GM21737 (cell line): Measurements from ENCODE around the gene TRPC6.
"Not testable (repeated sequence)": the region's sequence is repeated elsewhere in the genome, so short reads cannot be mapped to it uniquely, and the experiment has no call there.

Experiments
- ATAC-seq: cut with Tn5 transposase; IDR thresholded peaks from one replicate; pipeline ENCODE4 v1.9.1; 2021; ENCODE audit warnings: mild to moderate bottlenecking, moderate library complexity; ENCODE audit not compliant: unreplicated experiment

Gene TRPC6

GRCh38 chr11:101456812-101457211 is 127.0 kb downstream of the TRPC6 start:
- no peak for ATAC-seq

DNA sequence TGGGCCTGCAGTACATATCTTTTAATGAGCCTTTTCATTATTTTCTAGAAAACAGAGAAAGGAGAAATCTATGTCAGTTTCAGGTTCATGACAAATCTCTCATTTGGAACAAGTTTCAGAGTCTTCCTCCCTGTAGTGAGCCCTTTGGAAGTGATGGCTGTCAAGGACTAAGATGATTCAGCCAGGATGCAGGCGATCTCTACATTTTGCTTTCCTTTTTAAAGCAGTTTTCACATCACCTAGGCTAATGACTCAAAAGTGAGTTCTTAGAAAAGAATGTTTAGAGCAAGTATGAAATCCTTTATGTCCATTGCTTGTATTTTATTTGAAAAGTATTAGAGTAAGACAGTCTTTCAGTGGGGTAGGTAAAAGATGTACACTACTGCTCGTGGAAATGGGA is 130.1 kb downstream of the TRPC6 start:
- ATAC-seq: no peak

- ATAC-seq: no peak
Observed at GRCh38 chr11:101448881-101449442, 134.8 kb downstream of the TRPC6 start.

DNA sequence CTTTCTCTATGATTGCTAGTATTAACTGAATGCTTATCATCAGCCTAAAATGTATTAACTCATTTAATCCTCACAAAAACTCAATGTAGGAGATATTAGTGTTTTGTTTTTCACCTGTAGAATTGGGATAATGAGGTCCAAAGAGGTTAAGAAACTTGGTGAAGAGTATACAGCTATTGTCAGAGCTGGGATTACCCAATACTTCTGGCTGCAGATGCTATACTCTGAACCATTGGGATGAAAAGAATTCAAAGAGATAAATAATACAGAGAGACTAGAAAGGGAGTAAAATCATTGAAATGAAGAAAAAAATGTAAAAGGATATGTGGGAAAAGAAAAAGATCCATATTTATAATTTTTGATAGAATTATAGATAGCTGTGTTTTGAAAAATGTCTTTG is 137.1 kb downstream of the TRPC6 start:
- ATAC-seq: no peak

- ATAC-seq: no peak
Observed at GRCh38 chr11:101446238-101446637, 137.6 kb downstream of the TRPC6 start.

- no peak for ATAC-seq
Observed at GRCh38 chr11:101445761-101446160, 138.0 kb downstream of the TRPC6 start.

DNA sequence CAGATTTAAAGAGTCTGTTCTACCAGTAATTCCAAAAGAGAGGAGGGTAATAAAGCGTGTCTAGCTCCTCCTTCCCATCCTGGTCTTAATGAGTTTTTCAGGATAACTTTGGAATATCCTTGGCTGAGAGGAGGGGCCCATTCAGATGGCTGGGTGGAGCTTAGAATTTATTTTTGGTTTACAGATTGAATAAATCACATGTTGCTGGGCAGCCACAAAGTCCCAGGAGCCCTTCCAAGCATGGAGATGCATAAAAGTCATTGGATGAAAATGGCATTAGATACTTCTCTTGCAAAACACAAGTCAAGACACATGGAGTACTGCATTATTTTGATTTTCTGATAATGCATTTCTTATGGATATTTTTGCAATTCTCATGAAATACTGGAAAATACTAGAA is 139.0 kb downstream of the TRPC6 start:
- no peak for ATAC-seq

DNA sequence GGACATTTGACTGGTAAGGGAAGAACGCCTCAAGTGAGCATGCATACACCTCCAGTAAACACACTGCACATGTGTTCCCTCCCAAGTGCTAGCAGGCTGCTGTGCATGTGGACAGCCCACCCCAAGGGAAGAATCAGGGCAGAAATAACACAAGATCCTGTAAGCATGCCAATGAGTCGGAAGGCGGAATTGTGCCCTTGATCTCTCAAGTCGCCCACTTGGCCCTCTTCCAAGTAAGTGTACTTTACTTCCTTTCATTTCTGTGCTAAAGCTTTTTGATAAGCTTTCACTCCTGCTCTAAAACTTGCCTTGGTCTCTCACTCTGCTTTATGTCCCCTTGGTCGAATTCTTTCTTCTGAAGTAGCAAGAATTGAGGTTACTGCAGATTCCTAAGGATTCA is 139.6 kb downstream of the TRPC6 start:
- ATAC-seq: no peak

- ATAC-seq: no peak
Observed at GRCh38 chr11:101442936-101443521, 140.8 kb downstream of the TRPC6 start.

DNA sequence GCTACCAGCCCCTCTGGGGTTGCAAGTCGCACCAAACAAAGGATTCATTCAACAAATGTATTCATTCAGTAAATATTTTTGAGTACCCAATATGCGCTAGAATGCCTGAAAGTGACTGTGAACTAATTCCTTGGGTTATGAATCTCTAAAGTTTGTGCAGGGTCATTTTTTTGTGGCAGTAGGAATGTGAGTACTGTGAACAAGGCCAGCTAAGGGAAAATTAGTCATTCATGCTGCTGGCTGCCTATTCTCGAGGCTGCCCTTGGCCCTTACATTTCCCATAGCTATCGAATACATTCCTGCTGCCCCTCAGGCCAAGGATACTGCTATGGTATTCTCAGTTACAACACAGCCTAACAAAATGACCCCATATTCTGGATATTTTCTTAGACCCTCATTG is 141.6 kb downstream of the TRPC6 start:
- no peak for ATAC-seq

GRCh38 chr11:101441747-101442146 is 142.1 kb downstream of the TRPC6 start:
- no peak for ATAC-seq

- ATAC-seq: no peak
Observed at GRCh38 chr11:101439488-101439887, 144.3 kb downstream of the TRPC6 start.

GRCh38 chr11:101438708-101439107 is 145.1 kb downstream of the TRPC6 start:
- not testable (repeated sequence) for ATAC-seq

DNA sequence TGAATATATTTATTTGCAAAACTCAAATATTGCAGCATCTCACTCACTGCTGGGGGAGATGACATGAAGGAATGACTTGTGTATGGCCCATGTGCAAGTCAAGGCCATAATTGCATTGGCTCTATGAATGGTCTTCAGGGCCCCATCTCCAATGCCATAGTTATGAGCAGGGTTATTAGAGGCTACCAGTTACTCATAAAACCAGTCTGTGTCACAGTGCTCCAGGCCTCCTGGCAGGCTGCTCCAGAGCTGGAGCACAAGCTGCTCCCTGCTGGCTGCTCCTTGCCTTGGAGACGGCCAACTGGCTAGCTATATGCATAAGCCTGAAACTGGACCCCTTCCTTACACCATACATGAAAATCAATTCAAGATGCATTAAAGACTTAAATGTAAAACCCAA is 145.7 kb downstream of the TRPC6 start:
- no peak for ATAC-seq

DNA sequence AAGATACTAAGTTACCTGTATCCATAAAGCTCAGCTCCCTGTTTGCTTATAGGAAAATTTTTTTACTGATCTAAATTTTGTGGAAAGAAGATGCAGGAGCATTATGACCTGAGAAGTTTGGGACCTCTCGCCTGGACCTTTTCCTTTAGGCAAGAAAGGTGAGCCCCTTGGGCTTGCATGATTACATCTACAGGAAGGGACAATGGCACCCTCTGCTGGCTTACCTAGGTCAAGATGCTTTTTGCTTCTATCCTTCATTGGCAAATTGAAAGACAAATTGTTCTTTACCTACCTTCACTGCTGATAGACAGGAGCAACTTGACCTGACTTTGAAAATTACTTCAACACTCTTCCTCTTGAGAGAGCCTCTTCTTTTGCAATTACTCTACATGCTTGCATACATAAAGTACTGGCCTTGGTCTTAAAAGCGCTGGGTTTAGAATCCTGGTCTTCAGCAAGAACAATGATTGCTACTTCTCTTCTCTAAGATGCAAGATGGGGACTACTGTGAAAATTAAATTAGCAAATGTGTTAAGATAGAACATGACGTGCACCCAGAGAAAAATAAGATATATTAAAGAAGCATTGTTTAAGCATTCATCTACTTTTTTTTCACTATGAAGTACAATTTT is 147.2 kb downstream of the TRPC6 start:
- ATAC-seq: no peak

- no peak for ATAC-seq
Observed at GRCh38 chr11:101435408-101435973, 148.3 kb downstream of the TRPC6 start.

- ATAC-seq: no peak
Observed at GRCh38 chr11:101434026-101434643, 149.7 kb downstream of the TRPC6 start.

DNA sequence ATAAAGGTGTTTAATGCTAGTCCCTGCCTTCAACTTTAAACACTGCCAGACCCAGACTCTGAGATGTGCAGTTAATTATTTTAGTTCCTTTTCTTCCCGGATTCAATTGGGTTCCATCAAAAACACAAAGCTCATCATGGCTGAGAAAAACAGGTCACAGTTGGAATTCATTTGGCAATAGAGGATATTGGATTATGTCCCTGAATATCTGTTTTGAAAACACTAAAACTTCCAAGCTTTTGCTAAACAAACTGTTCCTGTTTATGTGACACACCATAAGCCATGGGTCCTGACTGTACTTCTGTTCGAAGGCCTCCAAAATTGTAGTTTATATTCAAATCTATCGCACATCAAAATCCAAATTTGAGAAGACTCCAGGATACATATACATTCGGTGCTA is 150.7 kb downstream of the TRPC6 start:
- ATAC-seq: no peak

DNA sequence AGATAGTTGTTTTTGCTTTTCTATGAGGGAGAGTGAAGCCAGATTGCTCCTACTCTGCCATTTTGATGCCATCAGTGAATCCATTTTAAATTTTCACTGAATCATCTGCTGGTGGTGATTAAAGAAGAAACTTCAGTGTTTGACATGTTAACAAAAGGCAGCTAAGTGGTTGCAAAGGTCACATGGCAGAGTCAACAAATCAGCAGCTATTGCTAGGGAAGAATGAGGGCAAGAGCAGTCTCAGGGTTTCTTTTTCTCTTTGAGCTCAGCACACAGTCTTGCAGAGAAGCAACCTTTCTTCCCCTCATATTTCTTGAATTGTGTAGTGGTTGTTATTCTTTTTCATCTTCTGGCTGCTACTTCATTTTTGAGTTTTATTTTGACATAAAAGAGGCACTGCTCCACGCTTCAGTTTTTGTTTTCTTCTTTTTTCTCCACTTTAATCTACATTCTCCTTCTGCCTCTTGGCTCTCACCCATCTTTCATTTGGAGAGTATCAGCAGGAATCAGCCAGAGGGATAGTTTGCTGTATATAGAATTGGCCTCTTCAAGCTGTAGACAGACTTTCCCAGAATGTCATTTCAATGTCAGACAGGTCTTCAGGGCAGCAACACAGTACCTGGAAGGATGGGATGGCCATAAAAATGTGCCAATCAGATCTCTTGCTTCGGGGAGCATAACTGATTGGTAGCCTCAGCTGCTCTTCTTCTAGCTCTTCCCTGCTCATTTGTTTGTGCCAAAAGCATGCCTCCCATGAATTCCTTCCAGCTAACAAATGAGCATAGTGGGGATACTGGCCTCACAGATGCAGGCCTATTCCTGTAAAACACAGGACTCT is 153.9 kb downstream of the TRPC6 start:
- no peak for ATAC-seq

GRCh38 chr11:101428918-101429317 is 154.9 kb downstream of the TRPC6 start:
- ATAC-seq: no peak

GRCh38 chr11:101407324-101407723 is 176.5 kb downstream of the TRPC6 start:
- no peak for ATAC-seq
